GM19193 (cell line): ENCODE data around the gene SH3BP1.

ENCODE experiments used
- POLR2A ChIP-seq: IDR thresholded peaks from 4 replicates; pipeline ENCODE4 v1.6.1; 2011; ENCODE audit not compliant: insufficient read depth, insufficient read length; ENCODE audit errors: extremely low read depth

Gene SH3BP1

DNA sequence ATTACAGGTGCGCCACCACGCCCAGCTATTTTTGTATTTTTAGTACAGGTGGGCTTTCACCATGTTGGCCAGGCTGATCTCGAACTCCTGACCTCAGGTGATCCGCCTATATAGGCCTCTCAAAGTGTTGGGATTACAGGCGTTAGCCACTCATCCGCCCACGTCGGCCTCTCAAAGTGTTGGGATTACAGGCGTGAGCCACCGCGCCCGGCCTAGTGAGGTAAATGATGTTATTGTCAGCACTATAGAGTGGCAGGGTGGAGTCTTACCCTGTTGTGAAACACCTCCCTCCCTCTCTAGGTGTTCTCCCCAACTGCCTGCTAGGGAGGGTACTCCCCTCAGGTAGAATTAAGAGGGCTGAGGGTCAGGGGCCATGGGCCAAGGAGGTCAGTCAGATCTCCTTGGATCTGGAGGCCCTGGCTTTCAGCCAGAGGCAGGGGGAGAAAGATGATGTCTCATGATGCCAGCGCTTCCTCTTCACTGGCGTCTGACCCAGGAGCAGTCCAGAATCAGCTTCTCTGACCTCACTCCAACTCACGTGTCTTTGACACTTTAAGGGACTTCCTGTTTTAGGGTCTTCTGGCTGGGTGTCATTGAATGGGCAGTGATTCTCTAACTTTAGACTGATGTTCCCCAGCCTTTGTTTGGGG is 28.9 kb upstream of the SH3BP1 start:
- TF ChIP-seq POLR2A = no peak

DNA sequence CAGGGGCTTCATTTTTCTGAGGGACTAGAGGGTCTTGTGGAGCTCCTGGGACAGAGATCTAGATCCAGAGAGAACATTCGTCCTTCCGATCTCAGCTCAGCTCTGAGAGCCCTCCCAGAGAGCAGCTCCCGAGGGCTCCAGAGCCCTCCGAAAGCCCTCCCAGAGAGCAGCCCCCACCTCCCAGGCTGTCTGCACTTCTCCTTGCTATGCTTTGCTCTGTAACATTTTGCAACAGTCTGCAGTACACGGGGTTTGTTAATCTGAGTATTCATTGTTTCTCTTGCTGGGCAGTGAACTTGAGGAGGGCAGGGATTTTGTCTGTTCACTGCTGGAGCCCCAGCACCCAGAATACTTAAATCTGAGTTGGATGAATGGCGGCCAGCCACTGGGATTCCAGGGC is 28.3 kb upstream of the SH3BP1 start:
- no peak for TF ChIP-seq POLR2A

DNA sequence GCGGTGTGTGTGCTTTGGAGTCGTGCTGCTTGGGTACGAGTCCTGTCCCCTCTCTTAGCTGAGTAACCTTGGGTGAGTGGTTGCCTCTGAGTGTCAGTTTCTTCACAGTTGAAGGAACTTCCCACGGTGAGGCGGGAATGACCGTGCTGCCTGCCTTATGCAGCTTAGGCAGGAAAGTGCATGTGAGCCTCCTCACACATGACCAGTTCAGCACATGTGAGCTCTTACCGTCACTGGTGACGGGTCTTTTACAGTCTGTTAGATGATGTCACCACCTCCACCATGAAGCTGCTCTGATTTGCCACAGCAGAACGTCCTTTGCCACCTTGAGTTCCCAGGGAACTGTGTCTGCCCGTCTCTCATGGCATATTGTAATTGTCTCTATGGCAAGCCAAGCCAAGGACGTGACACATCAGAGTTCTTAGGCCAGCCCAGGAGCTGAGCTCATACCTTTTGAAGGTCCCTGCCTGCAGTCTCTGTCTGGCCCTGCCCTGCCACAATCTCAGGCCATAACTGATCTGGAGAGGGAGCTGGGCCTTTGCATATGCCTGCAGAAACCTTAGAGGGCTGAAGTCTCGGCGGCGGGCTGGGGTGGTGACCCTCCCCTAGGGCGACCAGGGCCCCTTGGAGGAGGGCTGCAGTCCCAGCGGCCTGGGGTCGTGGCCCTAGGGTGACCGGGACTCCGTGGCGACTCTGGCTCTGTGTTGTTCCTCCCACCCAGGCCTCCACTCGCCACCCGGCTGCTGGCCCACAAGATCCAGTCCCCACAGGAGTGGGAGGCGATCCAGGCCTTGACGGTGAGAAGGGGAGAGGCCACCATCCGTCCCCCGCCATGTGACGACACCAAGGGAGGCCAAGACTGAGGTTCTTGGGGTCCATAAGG is 23.0 kb upstream of the SH3BP1 start:
- no peak for TF ChIP-seq POLR2A

DNA sequence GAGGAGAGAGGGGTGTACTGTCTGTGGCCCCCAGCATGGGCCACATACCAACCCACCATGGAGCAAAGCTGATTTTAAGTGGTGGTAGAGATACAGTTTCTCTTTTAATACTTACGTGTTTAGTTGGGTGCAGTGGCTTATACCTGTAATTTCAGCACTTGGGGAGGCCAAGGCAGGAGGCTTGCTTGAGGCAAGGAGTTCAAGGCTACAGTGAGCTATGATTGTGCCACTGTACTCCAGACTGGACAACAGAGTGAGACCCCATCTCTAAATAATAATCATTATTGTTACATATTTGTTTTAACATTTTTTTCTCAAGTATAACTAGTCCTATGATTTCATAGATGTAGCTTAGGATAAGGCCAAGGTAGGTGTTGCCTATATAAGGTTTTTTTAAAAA is 22.0 kb upstream of the SH3BP1 start:
- no peak for TF ChIP-seq POLR2A

DNA sequence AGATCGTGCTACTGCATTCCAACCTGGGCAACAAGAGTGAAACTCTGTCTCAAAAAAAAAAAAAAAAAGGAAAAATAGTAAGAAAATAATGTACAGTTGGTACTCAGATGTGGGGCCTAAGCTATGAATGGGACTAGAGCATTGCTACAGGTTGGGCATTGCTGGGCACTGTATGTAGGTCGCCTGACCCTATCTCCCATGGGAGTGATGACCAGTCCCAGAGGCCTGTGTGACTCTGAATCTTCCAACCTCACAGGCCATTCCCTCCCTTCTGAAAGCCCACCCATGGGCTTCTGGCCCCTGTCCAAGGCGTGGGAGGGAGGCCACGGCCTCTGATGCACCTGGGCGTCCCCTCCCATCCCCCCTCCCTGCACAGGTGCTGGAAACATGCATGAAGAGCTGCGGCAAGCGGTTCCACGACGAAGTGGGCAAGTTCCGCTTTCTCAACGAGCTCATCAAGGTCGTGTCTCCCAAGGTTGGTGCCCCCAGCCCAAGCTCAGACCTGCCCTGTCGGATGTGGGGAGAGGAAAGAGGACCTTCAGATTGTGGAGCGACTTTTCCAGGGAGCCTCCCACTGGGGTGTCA is 21.3 kb upstream of the SH3BP1 start:
- TF ChIP-seq POLR2A = no peak

DNA sequence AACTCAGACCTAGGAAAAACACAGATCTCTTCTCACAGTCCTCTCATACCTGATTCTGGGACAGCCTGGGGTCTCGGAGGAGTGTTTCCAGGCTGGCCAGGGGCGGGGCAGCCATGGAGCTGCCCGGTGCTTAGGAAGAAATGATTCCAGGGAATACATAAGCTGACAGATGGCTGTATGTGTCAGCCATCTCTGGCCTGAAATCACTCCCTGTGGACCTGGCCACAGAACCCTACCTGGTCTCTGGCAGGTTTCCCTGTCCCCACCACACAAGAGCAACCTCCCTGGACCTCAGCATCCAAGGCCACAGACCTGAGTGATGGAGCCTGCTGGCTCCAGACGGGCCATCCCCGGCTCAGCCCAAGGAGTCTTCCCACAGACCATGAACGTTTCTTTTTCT is 20.8 kb upstream of the SH3BP1 start:
- TF ChIP-seq POLR2A = no peak

DNA sequence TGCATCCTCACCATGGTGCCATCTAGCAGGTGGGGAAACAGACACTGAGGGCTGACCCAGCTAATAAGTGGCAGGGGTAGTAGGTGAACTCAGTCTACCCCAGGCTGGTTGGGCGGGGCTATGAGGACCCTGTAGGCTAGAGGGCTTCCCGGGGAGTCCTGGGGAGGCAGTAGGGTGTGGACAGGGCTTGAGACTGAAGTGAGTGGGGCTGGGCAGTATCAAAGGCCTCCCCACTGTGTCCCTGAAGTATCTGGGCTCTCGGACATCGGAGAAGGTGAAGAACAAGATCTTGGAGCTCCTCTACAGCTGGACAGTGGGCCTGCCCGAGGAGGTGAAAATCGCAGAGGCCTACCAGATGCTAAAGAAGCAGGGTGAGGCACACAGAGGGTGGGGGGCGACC is 19.5 kb upstream of the SH3BP1 start:
- TF ChIP-seq POLR2A = no peak

DNA sequence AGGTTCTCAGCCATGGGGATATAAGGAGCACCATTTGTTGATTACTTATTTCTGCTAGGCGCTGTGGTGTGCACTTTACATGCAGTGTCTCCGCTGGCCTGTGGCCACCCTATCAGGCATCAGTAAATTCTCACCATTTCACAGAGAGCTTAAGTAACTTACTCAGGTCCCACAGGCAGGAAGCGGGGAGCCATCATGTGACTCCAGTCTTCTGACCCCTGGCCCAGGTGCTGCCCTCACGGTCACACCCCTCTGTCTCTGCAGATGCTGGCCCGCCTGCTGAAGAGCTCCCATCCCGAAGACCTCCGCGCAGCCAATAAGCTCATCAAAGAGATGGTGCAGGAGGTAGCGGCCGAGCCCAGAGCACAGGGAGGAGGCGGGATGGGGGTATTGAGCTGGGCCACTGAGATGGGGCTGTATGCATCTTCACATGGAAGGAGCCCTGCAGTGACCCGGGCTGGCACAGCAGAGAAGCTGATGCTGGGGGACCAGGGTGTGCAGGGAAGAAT is 18.1 kb upstream of the SH3BP1 start:
- TF ChIP-seq POLR2A = no peak

DNA sequence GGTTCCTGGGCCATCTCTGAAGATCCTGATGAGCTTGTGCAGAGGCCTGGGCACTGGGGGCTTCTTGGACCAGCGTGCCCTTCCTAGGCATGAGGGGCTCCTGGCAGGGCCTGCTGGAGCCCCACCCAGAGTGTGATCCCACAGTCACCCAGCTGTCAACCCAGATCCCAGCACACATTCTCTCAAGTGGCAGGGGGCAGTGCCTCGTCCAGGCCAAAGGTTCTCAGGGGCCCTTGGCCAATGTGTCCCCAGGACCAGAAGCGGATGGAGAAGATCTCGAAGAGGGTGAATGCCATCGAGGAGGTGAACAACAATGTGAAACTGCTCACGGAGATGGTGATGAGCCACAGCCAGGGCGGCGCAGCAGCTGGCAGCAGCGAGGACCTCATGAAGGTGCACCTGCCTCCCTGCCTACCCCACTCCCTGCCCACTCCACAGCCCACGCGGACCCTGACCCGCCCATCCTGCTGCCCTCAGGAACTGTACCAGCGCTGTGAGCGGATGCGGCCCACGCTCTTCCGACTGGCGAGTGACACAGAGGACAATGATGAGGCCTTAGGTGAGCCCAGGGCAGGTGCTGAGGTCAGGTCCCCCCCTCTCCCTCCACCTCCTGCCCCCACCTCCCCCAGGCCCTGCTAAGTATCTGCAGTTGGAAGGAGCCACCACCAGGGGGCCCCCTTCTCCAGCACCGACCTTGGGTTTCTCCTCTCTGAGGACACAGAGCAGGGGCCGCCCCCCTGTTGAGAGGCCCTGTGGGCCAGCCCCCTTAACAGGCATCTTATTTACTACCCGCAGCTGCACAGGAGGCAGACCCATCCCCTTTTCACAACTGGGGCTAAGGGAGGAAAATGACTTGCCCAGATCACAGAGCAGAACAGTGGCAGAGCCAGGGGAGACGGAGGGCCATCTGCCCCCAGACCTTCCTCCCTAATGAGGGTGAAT is 16.1 kb upstream of the SH3BP1 start:
- no peak for TF ChIP-seq POLR2A

DNA sequence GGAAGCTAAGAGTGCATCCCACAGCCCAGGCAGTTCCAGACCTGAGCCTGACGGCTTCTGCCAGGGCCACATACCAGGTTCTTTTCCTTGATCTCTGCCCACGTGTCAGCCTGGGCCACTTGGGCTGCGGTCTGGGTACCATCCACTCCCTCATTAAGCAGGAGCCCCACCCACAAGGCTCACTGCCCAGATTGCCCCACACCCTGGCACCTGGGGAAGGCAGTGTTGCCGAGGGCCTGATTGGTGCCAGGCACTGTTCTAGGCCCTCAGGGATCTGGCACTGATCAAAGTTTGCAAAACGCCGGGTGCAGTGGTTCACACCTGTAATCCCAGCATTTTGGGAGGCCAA is 15.5 kb upstream of the SH3BP1 start:
- TF ChIP-seq POLR2A = no peak

DNA sequence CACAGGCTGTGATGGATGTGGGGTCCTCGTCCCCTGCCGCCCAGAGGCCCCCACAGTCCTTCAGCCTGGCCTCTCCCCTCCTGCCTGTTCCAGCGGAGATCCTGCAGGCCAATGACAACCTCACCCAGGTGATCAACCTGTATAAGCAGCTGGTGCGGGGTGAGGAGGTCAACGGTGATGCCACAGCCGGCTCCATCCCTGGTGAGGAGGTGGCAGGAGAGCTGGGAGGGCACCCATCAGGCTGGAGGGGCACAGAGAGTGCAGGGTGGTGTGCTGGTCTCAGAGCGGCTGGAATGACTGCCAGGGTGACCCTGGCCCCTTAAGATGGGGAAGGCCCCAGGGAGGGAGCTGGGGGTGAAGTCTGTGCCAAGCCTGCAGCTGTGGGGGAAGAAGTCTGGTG is 14.6 kb upstream of the SH3BP1 start:
- TF ChIP-seq POLR2A = no peak

DNA sequence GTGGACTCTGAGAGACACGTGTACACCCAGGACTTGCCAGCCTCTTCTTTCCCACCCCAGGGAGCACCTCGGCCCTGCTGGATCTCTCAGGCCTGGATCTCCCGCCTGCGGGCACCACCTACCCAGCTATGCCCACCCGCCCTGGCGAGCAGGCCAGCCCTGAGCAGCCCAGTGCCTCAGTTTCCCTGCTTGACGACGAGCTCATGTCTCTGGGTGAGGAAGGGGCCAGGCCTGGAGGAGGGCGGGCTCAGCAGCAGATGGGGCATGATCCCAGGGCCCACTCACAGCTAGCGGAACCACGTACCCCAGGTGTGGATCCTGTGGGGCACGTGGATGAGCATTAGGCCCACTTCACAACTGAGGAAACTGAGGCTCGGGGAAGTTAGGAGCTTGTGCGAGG is 13.7 kb upstream of the SH3BP1 start:
- no peak for TF ChIP-seq POLR2A

DNA sequence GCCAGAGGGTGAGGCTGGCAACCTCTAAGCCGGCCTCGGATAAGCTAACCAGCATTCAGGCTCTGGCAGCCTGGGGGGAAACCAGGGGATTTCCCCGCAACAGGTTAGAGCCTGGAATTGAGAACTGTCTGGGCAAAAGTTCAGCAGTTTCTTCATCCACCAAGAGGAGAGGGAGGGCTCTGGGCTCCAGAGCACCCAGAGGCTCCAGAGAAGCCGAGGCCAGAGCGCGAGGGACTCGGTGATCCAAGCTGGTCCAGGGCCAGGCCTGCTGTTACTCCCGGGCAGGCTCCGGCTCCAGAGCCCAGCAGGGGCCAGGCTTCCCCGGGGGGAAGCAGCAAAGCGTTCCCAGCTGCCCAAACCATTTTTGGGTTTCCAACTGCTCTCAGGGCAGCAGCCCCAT is 13.3 kb upstream of the SH3BP1 start:
- TF ChIP-seq POLR2A = no peak

DNA sequence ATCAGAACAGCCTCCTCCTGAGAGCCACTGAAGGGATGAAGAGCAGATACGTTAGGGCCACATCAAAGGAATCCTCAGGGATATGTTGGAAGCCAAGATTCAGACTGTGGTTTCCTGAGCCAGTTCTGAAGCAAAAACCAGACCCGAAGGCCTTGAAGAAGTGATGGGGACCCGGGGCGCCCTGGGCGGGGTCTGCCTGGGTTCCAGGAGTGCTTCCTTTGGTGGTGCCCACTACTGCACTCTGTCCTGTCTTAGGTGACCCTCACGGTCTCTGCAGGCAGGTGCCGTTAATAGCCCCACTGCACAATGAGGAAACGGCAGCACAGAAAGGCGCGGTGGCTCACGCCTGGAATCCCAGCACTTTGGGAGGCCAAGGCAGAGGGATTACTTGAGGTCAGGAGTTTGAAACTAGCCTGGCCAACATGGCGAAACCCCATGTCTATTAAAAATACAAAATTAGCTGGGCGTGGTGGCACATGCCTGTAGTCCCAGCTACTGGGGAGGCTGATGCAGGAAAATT is 12.9 kb upstream of the SH3BP1 start:
- TF ChIP-seq POLR2A = no peak
